Posterior cingulate gyrus (tissue), 11 donors: ENCODE data around the gene RAB7B.

ENCODE experiments used
- DNase-seq, 10 donors: peaks; one replicate each; pipeline versions ENCODE4 v3.0.0 to v3.0.0-alpha.2; 2020 to 2021; ENCODE audit warnings: mixed read lengths in 3 of 10
- intact Hi-C: fragments of 100-400 bp; cut with DNase I; formaldehyde crosslinking; loops from one replicate; pipeline ENCODE4 v1.15.1; 2023

Gene RAB7B

DNA sequence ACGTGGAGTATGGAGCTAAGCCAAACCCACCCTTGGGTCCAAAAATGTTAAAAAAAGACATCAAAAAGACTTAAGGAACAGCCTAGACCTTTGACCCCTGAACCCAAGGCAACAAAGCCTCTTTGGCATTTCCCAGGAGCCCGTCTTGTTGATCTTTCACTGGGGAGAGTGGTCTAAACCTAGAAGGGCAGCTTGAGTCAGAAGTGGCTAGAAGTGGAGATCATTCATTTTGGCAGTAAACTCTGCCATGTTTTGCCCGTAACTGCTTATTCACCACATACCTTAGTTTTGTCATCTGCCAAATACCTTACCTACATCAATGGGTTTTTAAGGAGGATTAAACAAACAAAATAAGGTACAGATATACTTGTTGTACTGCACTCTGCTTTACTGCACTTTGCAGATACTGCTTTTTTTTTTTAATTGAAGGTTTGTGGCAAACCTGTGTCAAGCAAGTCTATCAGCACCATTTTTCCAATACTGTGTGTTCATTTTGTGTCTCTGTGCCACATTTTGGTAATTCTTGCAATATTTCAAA, 22.2 kb upstream of the RAB7B start:
- intact Hi-C loops = no loop called here
- no peak for DNase-seq

GRCh38 chr1:206023695-206024094, 20.5 kb upstream of the RAB7B start, which contains the start of gene CTSE:
Gene CTSE, minus strand, starts transcription at chr1:206023895. Its CDS starts 104 bp downstream, at chr1:206023791.
- intact Hi-C loops = no loop called here
- DNase-seq = no peak

DNA sequence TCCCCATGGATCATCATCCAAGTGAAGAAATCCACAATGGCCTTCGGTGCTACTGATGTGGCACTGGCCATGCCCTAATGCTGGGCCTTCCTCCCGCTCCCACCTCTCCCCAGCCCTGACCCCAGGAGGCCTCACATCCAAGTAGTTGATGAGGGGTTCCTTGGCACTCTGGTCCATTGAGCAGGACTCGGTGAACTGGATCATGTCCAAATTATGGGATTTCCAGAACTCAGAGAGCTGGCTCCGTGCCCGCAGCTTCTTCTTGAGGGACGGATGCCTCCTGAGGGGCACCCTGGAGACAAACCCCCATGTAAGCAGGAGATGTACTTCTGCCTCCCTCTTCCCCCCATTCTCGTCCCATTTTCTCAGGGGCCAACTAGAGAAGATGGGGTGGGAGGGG, 19.6 kb upstream of the RAB7B start:
- no peak for DNase-seq
- intact Hi-C loops = no loop called here

DNA sequence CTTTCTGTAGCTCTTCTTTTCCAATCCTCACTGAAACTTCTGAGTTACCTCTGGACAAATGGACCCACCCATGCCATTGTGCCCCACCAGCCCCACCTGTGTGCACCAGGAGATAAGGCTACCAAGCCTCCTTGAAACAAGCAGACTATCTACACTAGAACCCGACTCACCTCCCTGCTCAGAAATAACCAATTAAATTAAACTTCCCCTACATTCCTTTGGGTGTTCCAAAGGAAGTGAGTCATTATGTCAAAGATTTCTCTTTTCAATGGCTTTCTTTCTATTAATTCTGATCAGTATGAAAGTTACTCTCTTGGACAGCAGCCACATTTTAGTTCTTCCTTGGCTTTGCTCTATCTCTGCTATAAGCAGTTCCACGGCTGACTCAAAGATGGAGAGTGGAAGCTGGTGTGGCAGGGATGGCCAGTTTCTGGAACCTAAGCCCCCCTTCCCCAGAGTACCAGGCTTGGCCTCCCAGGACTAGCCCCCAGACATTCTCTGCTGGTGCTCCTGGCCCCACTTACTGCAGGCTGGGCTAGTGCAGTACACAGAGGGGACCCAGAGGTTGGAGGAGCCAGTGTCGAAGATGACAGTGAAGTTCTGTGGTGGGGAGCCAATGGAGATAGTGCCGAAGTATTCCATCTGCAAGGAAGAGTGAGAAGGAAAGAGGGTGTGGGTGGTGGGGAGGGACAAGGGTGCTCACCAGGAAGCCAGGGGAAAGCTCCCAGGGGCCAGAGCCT, 18.6 kb upstream of the RAB7B start:
- intact Hi-C loops = no loop called here
- no peak for DNase-seq

DNA sequence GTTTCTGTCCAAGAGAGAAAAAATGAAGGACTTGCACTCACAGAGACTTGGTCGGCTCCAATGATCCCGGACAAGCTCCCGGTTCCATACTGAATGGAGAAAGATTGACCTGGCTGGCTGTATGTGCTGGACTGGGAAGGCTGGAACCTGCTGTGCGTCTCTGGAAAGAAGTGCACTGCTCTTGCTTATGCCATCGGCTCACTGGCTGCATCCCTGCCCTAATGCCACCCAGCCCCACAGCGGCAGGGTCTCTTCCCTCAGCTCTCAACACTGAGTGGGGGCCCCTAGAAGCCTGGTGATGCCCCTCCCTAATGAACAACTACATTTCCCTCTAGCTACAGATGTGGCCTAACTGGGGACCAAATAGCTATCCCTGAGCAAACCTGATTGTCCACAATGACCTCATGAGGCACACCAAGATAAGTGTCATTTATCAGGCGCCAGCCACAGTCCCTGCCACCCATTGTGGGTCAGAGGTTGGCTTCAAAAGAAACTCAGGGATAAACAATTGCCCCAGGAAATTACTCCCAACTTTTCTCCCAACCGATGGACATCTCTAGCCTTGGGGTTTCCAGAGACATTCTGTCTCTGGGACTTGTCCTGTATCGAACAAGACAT, 17.9 kb upstream of the RAB7B start:
- DNase-seq = no peak
- intact Hi-C loops = no loop called here

DNA sequence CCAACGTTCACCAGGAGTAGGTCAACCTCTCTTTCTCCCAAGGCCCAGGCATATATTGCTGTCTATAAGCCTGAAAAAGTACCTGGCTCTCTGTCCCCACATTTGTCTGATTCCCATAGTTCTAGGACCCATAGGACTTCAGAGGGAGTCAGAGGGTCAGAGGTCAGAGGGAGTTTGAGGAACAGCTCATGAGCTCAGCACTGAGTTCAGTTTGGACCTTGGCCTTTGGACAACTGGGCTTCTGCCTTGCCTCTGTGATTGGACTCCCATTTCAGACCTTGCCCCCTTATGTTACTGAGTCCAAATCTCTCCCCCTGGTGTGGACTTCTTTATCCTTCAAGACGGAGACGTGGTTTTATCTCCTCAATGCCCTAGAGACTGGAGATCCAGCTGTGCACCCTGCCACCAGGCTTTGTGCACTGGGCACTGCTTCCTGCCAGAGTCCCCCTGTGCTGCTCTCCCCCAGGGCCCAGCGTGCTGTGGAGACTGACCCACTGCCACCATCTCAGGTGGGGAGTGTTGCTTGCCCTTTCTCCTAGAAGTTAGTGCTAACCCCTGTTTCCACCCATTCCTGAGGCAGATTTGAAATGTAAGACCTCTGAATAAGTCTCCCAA, 17.3 kb upstream of the RAB7B start:
- DNase-seq = no peak
- intact Hi-C loops = no loop called here

- DNase-seq = no peak
- intact Hi-C loops = no loop called here
Measured at GRCh38 chr1:206015071-206015470, 11.9 kb upstream of the RAB7B start.

GRCh38 chr1:206014601-206015000, 11.4 kb upstream of the RAB7B start:
- intact Hi-C loops = no loop called here
- no peak for DNase-seq

- DNase-seq = no peak
Measured at GRCh38 chr1:206013026-206013795, 10.0 kb upstream of the RAB7B start.

DNA sequence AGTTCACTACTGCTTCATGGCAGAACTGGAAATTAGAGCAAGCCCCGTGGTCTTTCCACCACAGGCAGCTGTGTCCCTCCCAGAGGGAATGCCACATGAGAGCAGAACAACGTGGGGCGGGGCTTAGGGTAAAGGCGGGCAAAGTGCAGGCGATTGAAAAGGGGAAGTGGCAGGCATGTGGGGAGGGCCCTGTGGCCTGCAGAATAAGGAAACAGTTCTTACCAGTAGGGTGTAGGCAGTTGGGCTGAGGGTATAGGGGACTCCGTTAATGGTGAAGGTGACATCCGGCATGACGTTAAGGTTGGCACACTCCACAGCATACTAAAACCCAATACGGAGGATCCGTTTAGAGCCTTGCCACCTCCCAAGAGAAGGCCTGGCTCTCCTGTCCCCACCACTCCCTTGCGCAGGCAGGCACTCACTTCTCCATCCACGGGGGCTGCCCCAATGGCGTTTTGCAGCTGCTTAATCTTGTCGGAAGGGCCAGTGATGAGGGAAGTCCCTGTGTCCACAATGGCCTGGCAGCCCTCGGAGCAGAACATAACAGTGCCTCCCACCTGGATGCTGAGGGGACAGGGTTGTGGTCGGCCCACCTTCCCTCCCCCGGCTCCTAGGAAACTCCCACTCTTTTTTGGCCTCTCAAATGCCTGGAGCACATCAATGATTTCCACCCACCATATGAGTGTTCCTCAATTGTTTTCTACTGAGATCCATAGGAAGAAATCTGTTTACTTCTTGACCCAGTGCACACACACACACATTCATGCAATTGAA, 9.1 kb upstream of the RAB7B start:
- intact Hi-C loops = no loop called here
- DNase-seq = peak in 3 of 10 donors; percentile 36 to 90 (median 43)

More at GRCh38 chr1:206013026-206013795, 10.0 kb upstream of the RAB7B start:
- intact Hi-C loops = no loop called here

DNA sequence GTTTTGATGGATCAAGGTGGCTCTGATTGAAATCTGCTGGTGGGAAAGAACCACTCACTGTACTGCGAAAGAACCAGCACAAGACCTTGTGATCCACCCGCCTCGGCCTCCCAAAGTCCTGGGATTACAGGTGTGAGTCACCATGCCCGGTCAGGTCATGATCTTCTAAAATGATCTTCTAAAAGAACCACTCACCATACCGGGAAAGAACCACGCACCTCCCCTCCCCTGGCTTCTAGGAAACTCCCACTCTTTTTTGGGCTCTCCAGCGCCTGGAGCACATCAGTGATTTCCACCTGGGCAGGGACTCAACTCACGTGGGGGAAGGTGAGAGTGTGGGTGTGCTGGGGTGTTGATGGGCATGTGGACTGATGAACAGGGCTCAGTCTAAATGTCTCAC, 7.9 kb upstream of the RAB7B start:
- no peak for DNase-seq
- intact Hi-C loops = no loop called here

- intact Hi-C loops = no loop called here
Measured at GRCh38 chr1:206010060-206010459, 6.9 kb upstream of the RAB7B start.

GRCh38 chr1:206006946-206007345, 3.8 kb upstream of the RAB7B start:
- no peak for DNase-seq
- intact Hi-C loops = no loop called here

More at GRCh38 chr1:206010060-206010459, 6.9 kb upstream of the RAB7B start:
- DNase-seq = no peak

DNA sequence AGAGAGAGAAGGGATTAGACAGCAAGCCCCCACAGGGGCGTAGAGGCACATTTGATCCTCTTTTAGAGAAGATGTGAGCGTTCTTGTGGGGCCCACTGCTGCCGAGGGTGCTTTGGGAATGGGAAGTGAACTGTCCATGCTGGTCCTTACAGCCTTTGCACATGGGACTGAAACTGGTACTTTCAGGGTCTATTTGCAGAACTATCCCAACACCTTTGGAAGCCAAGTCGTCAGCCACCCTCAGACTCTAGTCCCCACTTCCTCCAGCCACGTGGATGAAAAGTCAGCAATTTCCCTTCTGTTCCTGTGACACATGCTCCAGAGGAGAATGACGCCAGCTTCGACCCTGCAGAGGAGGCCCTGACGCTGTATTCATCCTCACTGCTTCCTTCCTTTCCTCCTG, 2.6 kb upstream of the RAB7B start:
- DNase-seq = no peak
- intact Hi-C loops = no loop called here

- intact Hi-C loops = no loop called here
- DNase-seq = no peak
Measured at GRCh38 chr1:206005234-206005633, 2.0 kb upstream of the RAB7B start.

DNA sequence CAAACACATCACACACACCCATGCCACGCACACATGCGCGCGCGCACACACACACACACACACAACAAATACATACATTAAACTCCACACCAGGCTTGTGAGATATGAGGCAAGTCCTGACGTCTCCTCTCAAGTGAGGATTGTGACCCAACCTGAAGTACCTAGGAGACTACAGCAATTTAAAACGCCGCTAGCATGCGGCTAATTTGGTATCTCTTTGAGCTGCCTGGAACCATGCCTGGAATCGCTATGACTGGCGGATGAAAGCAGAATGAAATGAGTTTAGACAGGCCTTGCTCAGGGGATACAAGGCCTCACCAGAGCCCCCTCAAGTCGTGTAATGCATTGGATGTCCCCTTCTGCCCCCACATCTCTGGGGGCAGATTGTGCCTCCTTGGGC, 1.6 kb upstream of the RAB7B start:
- intact Hi-C loops = no loop called here
- no peak for DNase-seq

DNA sequence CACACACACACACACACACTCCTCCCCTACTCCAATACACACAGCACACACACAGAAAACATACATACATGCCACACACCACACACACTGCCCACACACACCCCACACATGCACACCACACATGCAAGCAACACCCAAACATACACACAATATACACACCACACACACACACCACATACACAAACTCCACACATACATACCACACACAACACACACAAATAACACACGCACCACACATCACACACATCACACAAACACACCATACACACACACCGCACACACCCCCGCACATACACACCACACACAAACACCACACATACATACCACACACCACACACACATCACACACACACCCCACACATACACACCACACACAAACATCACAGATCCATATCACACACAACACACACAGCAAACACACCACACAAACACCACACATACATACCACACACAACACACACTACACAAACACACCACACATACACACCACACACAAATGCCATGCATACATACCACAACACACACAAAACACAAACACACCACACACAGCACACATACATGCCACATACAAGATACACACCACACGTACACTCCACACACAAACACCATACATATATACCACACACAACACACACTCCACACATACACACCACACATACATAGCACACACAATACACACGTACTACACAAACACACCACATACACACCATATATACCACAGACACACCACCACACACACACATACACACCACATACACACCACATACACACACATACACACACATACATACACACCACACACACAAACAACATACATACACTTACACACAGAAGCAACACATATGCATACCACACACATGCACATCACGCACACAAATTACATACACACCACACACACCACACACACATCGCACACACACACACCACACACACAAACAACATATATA, 932 bp upstream of the RAB7B start:
- intact Hi-C loops = no loop called here
- DNase-seq = no peak

- intact Hi-C loops = no loop called here
- DNase-seq = peak in 1 of 10 donors; percentile 51
Measured at GRCh38 chr1:206002160-206002559, 1.0 kb downstream of the RAB7B start.

GRCh38 chr1:206001476-206001888, 1.7 kb downstream of the RAB7B start:
- DNase-seq = peak in 5 of 10 donors; percentile 43 to 93 (median 54)
- intact Hi-C loops = no loop called here
